Stimulated activated CD4-positive, alpha-beta T cell treated with anti-CD3 and anti-CD28 coated beads, Interleukin-2, amount 100 ng/mL, for 24 hours (primary cell): ENCODE results near the gene FIBCD1.

Experiments used
- DNase-seq, 2 donors: peaks; one replicate each; pipeline ENCODE4 v3.0.0-alpha.2; 2020

Gene FIBCD1

DNA sequence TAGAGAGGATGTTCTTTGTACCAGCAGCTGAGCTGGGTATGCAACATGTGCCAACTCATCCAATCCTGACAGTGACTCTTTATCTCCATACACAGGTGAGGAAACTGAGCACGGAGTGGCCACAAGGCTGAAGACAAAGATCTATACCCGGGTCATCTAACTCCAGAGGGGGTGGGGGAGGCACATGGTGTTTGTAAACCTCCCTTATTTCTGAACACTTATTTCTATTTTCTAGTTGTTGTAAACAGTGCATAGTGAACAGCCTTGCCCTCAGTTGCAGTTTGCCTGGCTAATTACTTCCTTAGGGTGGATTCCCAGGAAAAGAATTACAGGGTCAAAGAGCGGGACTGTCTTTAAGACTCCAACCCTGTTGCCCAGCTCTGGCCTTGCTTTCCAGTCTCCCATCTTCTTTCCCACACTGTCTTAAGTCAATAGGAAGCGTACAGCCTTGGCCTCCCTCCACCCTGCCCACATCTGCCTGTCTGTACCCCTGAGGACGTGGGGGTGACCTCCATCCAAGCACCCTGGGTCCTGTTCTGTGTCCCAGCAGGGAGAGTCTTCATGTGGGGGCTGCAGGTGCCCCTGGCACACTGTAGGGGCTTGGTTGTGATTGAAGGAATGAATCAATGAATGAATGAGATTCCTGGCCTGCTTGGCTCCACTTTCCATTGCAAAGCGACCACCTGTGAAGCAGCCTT lies 13.2 kb upstream of the FIBCD1 start:
- no peak for DNase-seq

- no peak for DNase-seq
Measured at GRCh38 chr9:130950039-130950311, 10.9 kb upstream of the FIBCD1 start.

DNA sequence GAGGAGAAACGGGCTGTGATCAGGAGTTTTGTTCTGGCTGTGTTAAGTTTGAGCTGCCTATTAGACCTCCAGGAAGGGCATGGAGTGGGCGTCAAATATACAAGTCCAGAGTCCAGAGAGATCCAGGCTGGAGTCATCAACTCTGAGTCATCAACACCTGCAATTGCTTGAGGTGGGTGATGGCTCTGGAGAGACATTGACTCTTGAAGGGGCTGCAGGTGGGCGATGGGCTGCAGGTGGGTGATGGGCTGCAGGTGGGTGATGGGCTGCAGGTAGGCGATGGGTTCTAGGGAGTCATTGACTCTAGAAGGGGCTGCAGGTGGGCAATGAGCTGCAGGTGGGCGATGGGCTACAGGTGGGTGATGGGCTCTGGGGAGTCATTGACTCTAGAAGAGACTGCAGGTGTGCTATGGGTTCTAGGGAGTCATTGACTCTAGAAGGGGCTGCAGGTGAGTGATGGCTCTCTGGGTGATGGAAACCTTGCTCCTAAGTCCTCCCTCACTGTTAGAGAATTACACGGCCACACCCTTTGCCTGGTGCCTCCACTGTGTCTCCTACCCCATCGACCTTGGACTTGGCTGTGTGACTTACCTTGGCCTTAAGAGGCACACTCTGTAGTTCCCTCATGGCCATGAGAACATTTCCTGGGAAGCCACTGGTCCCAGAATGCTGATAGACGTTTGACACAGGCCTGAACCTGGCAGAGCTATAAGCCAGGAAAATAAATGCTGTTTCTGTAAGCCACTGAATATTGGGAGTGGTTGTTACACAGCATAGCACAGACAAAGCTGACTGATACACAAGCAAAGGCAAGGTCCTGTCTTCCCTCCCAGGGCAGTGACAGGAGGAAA lies 10.4 kb upstream of the FIBCD1 start:
- no peak for DNase-seq

GRCh38 chr9:130948266-130948665 lies 9.2 kb upstream of the FIBCD1 start:
- no peak for DNase-seq

- DNase-seq, result no peak
Measured at GRCh38 chr9:130947618-130948140, 8.6 kb upstream of the FIBCD1 start.

DNA sequence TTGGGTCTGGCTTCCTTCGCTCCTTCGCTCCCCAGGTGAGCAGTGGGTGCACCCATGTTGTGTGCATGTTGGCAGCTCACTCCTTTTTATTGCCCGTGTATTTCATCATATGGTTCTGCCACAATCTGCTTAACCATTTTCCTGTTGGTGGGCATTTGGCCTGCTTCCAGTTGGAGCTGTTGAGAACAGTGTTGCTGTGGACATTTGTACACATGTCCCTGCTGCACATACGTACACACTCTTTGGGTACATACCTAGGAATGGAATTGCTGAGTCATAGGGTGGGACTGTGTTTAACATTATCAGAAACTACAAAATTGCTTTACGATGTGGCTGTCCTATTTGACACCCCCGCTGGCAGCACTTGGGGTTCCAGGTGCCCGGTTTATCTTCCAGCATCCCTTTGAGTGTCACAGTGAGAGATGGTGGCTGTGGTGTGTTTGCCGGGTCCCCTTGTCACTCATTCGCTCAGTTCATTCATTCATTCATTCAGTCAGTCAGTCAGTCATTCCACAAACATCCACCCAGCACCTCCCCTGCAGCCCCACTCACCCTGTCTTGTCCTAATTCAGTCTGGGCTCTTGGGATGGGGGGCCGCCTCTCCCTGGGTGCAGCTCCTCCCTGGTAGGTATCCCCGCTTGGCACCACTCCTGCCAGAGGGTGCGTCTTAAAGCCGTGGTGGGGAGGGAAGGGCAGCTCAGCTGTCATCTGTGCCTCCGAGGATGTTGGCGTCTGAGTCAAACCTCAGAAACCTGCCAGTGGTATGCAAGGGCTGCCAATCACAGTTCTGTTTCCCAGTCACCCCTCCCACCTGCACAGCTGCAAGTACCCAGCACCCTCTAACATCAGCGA lies 7.9 kb upstream of the FIBCD1 start:
- DNase-seq, result no peak

- DNase-seq, result no peak
Measured at GRCh38 chr9:130945173-130945572, 6.1 kb upstream of the FIBCD1 start.

DNA sequence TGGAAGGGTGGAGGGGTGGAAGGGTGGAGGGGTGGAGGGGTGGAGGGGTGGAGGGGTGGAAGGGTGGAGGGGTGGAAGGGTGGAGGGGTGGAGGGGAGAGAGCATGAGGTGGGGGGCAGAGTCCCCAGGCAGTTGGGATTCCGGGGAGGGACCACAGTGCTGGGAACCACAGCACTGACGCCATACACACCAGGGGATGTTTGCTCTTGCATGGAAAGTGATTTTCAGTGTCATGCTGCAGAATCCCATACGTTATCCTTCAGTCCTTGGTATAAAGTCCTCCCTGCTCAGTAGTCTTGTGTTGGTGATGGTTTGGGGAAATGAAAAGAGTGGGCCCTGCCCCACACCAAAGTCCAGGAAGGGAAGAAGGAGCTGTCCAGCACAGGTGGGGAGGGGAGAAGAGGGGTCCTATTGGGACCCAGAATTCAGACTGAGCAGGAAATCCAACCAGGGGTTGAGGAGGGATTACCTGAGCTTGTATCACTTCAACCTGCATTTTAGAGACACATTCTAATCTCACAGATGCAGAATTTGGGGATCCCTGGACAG lies 5.5 kb upstream of the FIBCD1 start:
- DNase-seq, result no peak

- DNase-seq, result no peak
Measured at GRCh38 chr9:130943777-130944176, 4.7 kb upstream of the FIBCD1 start.

DNA sequence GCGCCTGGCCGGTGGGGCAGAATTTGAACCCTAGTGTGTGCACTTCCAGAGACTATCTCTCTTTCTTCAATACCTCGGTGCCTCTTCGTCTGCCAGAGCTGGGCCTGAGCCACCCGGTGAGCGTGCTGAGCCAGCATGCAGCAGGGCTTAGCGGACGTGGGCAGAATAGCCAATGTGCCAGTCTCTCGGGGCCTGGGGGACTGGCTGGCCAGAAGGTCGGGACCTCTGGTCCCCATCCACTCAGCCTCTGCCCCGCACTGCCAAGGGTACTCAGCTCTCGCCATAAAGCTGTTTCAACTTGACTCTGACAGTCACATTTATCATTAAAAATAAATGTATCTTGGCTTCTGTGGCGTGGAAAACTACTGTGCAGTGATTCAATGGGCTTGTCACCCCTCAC lies 4.2 kb upstream of the FIBCD1 start:
- DNase-seq, result no peak

- no peak for DNase-seq
Measured at GRCh38 chr9:130942679-130943078, 3.6 kb upstream of the FIBCD1 start.

- no peak for DNase-seq
Measured at GRCh38 chr9:130942084-130942483, 3.0 kb upstream of the FIBCD1 start.

- DNase-seq, result peak; percentile 81 to 83
Measured at GRCh38 chr9:130940693-130941576, 1.9 kb upstream of the FIBCD1 start.

- DNase-seq, result no peak
Measured at GRCh38 chr9:130940027-130940549, 1.0 kb upstream of the FIBCD1 start.

DNA sequence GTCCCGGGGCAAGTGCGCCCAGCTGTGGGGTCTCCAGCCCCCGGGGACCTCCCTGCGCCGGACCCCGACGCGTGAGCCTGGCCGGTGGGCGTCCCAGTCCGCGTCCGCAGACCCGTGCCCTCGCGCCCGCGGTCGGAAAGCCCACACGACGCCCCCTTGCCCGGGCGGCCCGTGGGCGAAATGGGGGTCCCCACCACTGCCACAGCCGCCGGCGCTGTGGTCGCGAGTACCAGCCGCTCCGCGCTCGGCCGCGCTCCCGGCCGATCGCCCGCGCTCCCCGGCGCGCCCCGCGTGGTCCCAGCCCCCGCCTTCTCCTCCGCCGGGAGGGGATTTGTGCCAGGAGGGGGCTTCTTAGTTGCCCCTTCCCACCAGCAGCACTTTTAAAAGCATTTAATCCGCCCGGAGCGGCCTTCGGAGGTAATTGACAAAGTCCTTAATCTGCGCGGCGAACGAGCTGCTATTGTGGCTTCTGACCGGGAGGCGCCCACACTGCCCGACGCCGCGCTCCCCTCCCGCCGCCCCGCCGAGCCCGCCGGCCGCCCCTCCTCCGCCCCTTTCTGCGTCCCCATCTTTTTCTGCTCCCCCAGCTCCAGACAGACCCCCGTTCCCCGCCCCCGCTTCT lies 469 bp upstream of the FIBCD1 start:
- peak in 1 of 2 donors; percentile 23 for DNase-seq

GRCh38 chr9:130938184-130938651 lies 829 bp downstream of the FIBCD1 start:
- no peak for DNase-seq

DNA sequence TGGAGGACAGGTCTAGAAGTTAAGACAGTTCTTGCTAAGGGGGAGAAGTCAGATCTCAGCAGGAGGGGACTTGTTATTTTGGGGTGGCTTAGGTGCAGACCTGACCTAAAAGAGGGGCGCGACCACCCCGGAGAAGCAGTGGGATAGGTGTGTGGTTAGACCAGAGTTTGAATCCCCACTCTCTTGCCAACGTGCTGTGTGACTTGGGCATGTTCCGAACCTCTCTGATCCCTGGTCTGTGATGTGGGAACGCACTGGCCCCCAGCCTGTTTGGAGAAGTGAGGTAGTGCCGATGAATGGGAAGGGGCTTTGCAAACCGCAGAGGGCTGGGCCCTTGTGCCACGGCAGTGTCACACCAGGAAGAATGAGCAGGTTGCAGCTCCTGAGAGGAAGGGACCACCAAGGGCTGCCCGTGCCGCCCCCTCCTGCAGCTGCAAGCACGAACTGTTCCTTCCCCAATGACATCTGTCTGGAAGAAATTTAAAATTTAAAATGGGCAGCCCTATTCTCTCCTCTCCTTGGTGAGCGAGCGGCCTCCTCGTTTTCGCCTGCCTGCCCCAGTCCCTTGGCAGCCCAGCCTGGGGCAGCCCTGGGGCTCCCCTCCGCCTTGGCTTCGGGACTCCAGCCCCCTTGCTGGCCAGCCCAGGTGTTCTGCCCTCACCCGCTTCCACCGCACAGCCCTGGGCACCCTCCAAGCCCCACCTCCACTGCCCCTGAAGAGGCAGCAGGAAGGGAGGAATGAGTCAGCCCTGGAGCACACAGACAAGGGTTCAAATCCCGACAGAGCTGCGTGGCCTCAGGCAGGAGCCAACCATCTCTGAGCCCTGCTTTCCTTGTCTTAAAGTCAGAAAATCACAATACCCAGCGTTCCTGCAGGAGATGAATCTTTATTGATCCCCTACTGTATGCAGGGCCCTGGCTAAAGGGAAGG lies 1.6 kb downstream of the FIBCD1 start:
- no peak for DNase-seq

GRCh38 chr9:130936285-130937117 lies 2.5 kb downstream of the FIBCD1 start:
- DNase-seq, result no peak

GRCh38 chr9:130935648-130936271 lies 3.3 kb downstream of the FIBCD1 start:
- DNase-seq, result no peak
